ENCODE measurements around the gene ITGB5.
"Not testable (repeated sequence)": the region's sequence is repeated elsewhere in the genome, so short reads cannot be mapped to it uniquely, and the experiment has no call there.

Gene ITGB5

DNA sequence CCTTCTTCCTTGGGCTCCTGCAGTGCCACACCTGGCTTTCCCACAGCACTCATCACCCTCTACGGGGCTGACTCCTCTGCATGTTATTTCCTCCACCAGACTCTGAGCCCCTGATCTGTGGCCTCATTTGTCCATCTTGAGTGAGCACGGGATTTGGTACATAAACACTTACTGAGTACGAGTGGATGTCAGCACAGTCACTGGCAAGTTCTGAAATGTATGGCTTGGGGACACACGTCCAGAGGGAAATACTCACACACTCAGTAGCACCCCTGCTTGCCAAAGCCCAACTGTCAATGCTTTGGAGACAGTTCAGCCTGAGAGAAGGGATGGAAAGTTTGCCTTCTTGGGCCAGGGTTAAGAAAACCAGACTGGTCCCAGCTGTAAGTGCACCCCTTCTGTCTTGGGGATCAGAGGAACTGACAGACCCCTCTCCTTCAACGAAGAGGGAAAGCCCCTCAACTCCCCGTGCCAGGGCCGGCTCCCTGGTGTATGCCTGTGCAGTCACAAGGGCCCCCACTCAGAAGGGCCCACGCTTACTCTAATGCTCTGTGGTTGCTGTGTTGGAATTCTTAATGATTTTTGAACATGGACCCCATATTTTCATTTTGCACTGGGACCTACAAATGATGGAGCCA, 85.0 kb downstream of the ITGB5 start:
- Mint-ChIP-seq H3K4me3 (no peak overlapping the region), H3K27ac (peak overlapping the region in 1 of 2 donors; percentile 14), H3K27me3 (peaks cover 15% of the 10 kb centered on the region), H3K4me1 (no peaks in the 10 kb centered on the region), H3K9me3 (no peaks in the 10 kb centered on the region)
- ATAC-seq, result no peak
- DNase-seq, result no peak

- Mint-ChIP-seq H3K27me3 (peaks cover 15% of the 10 kb centered on the region), H3K4me3 (no peak overlapping the region), H3K4me1 (no peaks in the 10 kb centered on the region), H3K9me3 (no peaks in the 10 kb centered on the region), H3K27ac (no peak overlapping the region)
- DNase-seq (no peak), ATAC-seq (no peak)
Observed at GRCh38 chr3:124800511-124801258, 86.5 kb downstream of the ITGB5 start.

GRCh38 chr3:124800076-124800475, 87.1 kb downstream of the ITGB5 start:
- no peak for ATAC-seq
- no peaks in the 10 kb centered on the region for H3K9me3 Mint-ChIP-seq
- peaks cover 10% of the 10 kb centered on the region for H3K27me3 Mint-ChIP-seq
- H3K27ac Mint-ChIP-seq, result no peak overlapping the region
- H3K4me3 Mint-ChIP-seq, result no peak overlapping the region
- DNase-seq, result no peak
- no peaks in the 10 kb centered on the region for H3K4me1 Mint-ChIP-seq

DNA sequence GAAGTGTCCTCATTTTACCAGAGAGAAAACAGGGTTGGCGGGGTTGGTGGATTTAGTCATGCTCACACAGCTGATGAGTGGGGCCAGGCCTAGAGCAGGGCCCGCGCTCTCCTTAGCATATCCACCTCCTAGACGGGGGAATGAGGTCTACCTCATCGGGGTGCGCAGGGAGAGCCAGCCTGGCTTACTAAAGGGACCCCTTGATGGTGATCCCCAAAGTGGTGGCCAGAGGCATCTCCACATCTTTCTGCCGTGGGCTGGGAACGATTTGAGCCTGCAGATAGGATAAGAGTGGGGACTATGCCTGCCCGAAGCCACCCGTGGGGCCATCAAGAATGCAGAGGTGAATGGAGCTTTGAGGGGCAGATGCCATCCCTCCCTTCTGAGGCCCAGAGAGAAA, 87.5 kb downstream of the ITGB5 start:
- no peak for DNase-seq
- Mint-ChIP-seq H3K4me3 (no peak overlapping the region), H3K9me3 (no peaks in the 10 kb centered on the region), H3K27ac (peak overlapping the region in 1 of 2 donors; percentile 19), H3K27me3 (peaks cover 9% of the 10 kb centered on the region), H3K4me1 (no peaks in the 10 kb centered on the region)
- no peak for ATAC-seq

- no peak overlapping the region for H3K27ac Mint-ChIP-seq
Observed at GRCh38 chr3:124797426-124797945, 89.7 kb downstream of the ITGB5 start.

DNA sequence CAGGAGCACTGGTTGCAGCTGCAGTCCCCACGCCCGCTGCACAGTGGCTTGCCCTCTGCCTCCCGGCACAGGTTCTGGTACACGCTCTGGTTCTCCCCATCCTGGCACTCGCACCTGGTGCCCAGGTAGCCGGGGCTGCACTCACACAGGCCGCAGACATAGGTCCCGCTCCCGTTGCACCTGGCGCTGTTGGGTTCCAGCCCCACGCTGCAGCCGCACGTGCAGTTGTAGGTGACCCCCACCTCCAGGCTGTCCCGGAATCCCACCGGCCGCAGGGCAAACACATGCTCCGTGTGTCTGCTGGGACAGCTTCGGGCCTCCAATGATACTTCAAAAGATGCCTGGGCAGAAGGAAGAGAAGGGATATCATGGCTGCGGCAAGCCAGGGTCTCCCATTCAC, 90.7 kb downstream of the ITGB5 start:
- no peak overlapping the region for H3K4me3 Mint-ChIP-seq
- no peaks in the 10 kb centered on the region for H3K9me3 Mint-ChIP-seq
- no peak for DNase-seq
- ATAC-seq, result no peak
- H3K27me3 Mint-ChIP-seq, result peaks cover 5% of the 10 kb centered on the region
- peaks cover 5% of the 10 kb centered on the region for H3K4me1 Mint-ChIP-seq
- no peak overlapping the region for H3K27ac Mint-ChIP-seq

More at GRCh38 chr3:124797426-124797945, 89.7 kb downstream of the ITGB5 start:
- H3K27me3 Mint-ChIP-seq, result peaks cover 9% of the 10 kb centered on the region
- DNase-seq (no peak), ATAC-seq (no peak)
- no peak overlapping the region for H3K4me3 Mint-ChIP-seq
- no peaks in the 10 kb centered on the region for H3K4me1 Mint-ChIP-seq
- no peaks in the 10 kb centered on the region for H3K9me3 Mint-ChIP-seq

- DNase-seq, result no peak
- no peak overlapping the region for H3K4me3 Mint-ChIP-seq
- no peaks in the 10 kb centered on the region for H3K27me3 Mint-ChIP-seq
- no peak for ATAC-seq
- no peak overlapping the region for H3K27ac Mint-ChIP-seq
- H3K4me1 Mint-ChIP-seq, result peaks cover 8% of the 10 kb centered on the region
- H3K9me3 Mint-ChIP-seq, result no peaks in the 10 kb centered on the region
Observed at GRCh38 chr3:124793054-124793739, 94.0 kb downstream of the ITGB5 start.

DNA sequence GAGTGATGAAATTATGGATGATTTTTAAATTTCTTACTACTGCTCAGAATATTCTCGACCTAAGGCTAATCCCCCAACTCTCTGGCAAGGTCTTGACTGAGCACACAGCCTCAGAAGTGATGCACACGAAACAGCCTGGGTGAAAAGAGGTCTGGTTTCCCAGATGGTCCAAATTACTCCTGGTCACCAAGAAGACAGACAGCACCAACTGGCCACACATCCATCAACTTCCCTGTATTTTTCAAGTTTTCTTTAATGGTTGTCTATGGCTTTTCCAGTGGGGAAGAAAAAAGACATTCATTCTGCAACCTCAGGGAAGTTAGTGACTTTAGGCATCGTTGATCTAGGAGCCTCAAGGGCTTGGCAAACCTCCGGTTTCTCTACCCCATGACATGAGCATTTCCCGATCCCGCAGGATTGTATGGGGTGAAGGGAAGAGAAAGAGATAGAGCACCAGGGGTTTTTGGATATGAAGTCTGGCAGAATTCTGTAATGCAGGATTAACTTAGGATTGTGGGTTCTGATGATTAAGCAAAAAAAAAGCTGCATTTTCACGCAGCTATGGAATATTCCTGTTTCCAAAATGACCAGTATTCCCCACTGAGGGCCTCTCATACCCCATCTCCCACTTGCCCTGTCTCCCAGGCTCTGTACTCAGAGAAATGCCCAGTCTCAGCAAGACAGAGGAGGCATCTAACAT, 94.7 kb downstream of the ITGB5 start:
- ATAC-seq (no peak), DNase-seq (no peak)
- Mint-ChIP-seq H3K9me3 (no peaks in the 10 kb centered on the region), H3K27me3 (no peaks in the 10 kb centered on the region), H3K27ac (no peak overlapping the region), H3K4me1 (peaks cover 8% of the 10 kb centered on the region), H3K4me3 (no peak overlapping the region)

GRCh38 chr3:124791639-124792151, 95.5 kb downstream of the ITGB5 start:
- no peak for DNase-seq
- Mint-ChIP-seq H3K4me3 (no peak overlapping the region), H3K4me1 (peaks cover 8% of the 10 kb centered on the region), H3K27me3 (no peaks in the 10 kb centered on the region), H3K27ac (no peak overlapping the region), H3K9me3 (no peaks in the 10 kb centered on the region)
- no peak for ATAC-seq

GRCh38 chr3:124791142-124791541, 96.0 kb downstream of the ITGB5 start:
- Mint-ChIP-seq H3K4me1 (peaks cover 8% of the 10 kb centered on the region), H3K4me3 (no peak overlapping the region), H3K27ac (no peak overlapping the region), H3K9me3 (no peaks in the 10 kb centered on the region), H3K27me3 (no peaks in the 10 kb centered on the region)
- no peak for DNase-seq
- no peak for ATAC-seq

DNA sequence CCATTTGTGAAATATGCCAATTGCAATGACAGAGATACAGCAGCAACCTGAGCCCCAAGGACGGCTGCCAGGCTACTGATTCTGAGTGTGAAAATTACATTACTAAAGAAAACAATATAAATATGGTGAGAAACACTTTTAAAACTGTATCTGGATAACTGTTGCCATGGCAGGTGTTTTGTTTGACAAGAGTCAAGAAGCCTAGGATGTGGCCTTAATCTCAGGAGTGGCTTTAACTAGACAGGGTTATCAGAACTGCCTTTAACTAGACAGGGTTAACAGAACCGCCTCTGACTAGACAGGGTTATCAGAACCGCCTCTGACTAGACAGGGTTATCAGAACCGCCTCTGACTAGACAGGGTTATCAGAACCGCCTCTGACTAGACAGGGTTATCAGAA, 98.1 kb downstream of the ITGB5 start:
- not testable (repeated sequence) for H3K9me3 Mint-ChIP-seq, H3K27ac Mint-ChIP-seq, DNase-seq, H3K4me3 Mint-ChIP-seq, ATAC-seq, H3K27me3 Mint-ChIP-seq
- H3K4me1 Mint-ChIP-seq, result peaks cover 13% of the 10 kb centered on the region

- DNase-seq (no peak), ATAC-seq (no peak)
- Mint-ChIP-seq H3K27me3 (no peaks in the 10 kb centered on the region), H3K4me3 (no peak overlapping the region), H3K4me1 (peaks cover 14% of the 10 kb centered on the region), H3K27ac (no peak overlapping the region), H3K9me3 (no peaks in the 10 kb centered on the region)
Observed at GRCh38 chr3:124788254-124788745, 98.9 kb downstream of the ITGB5 start.

DNA sequence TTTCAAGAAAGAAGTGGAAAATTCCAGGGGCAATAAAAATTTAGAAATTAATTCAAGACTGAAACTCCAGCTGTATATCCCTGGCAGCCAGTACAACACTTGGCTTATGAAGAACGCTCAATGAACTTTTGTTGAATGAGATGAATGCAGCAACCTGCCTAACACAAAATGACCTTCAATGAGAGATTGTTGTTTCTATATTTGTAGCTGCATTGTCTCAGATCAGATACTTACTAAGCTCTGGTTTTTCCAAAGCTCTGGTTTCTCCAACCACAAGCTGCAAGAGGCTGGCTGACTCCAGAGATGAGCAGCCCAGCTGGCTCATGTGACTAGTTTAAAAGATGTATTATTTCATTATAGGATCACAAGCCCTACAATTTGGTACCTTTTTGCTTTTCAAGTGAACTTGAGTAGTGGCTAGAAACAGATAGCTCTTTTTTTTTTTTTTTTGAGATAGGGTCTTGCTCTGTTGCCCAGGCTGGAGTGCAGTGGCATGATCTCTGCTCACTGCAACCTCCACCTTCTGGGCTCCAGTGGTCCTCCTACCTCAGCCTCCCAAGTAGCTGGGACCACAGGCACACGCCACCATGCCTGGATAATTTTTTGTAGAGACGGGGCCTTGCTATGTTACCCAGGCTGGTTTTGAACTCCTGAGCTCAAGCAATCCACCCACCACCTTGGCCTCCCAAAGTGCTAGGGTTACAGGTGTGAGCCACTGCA, 99.5 kb downstream of the ITGB5 start:
- DNase-seq (no peak), ATAC-seq (no peak)
- Mint-ChIP-seq H3K4me1 (peaks cover 14% of the 10 kb centered on the region), H3K27ac (no peak overlapping the region), H3K27me3 (peaks cover under 1% of the 10 kb centered on the region), H3K4me3 (no peak overlapping the region), H3K9me3 (no peaks in the 10 kb centered on the region)

- DNase-seq (no peak), ATAC-seq (no peak)
- H3K4me3 Mint-ChIP-seq, result no peak overlapping the region
- H3K9me3 Mint-ChIP-seq, result no peaks in the 10 kb centered on the region
- peaks cover 8% of the 10 kb centered on the region for H3K27me3 Mint-ChIP-seq
- no peak overlapping the region for H3K27ac Mint-ChIP-seq
- peaks cover 11% of the 10 kb centered on the region for H3K4me1 Mint-ChIP-seq
Observed at GRCh38 chr3:124786511-124787241, 100.5 kb downstream of the ITGB5 start.

Data from stimulated activated naive CD8-positive, alpha-beta T cell treated with anti-CD3 and anti-CD28 coated beads, Interleukin-15, amount 100 ng/mL, for 72 hours (primary cell).